ENCODE results near the gene PLAAT4. TPM values are rescaled to one million over a fixed set of nuclear protein-coding genes. Genes with fewer than 3 reads are reported as not detected.
A peak's percentile ranks its signal among the peaks of the same experiment; 100 is the strongest.

The PLAAT4 gene
- total and polyA plus RNA-seq, 10 of the 15 experiments (the other 5 are each of a cell fraction or from before 2014, with no cell fraction given), result 6.0 to 34.3 (median 12.4) TPM

DNA sequence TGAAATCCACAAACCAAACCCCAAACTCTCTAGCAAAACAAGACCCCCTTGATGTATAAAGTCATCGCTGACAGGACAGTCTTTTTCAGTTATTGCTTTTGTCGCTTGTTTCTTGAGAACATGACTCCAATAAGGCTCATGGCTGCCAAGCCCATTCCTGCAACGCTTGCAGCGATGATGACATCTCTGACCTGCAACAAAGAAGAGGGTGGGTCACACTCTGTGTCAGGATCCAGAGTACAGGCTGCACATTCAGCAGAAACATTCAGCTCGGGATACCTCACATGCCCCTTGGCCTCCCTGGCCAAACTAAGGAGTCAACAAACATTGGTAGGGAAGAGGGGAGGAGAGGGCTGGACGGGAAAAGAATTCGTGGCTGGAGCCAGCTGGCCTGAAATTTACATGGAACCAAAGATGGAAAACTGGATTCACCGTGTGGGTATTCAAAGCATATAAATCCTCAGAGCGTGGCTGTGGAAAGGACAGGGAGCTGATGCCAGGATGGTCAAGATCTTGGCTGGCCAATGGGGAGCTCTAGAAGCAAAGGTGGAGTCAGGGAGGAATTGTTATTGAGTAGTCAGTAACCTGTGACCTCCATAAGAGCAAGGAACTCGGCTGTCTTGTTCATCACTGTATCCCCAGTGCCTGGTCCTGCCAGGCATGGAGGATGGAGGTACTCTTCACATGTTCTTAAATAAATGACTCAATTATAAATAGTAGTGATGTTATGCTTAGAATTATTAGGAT lies 38.4 kb downstream of the PLAAT4 start:
- Histone ChIP-seq H2AFZ (ENCODE audit: control insufficient read depth, low read depth, low read length) (peak overlapping the region; percentile 67), H3K79me2 (ENCODE audit: control insufficient read depth, insufficient read depth, low read length) (no peaks in the 10 kb centered on the region), H3K4me3 (no peak overlapping the region; the same call in 1 of the 2 replicates), H3K9me3 (replicated peaks; ENCODE audit: control insufficient read depth, insufficient read depth, low read length) (peaks cover 2% of the 10 kb centered on the region; the same call in 2 of the 3 replicates), H3K27me3 (replicated peaks in 1 of 2; ENCODE audit: control insufficient read depth in 2 of 2, insufficient read depth in 2 of 2, low read length in 1 of 2) (no peaks in the 10 kb centered on the region), H3K27ac (ENCODE audit: control insufficient read depth, insufficient read depth) (no peak overlapping the region), H4K20me1 (ENCODE audit: control insufficient read depth, insufficient read depth) (no peaks in the 10 kb centered on the region), H3K36me3 (ENCODE audit: control insufficient read depth in 2 of 2, insufficient read depth in 2 of 2, low read length in 1 of 2) (no peaks in the 10 kb centered on the region), H3K9ac (ENCODE audit: control insufficient read depth, insufficient read depth, low read length) (no peak overlapping the region), H3K4me1 (ENCODE audit: control insufficient read depth, insufficient read depth, low read length) (peaks cover 22% of the 10 kb centered on the region), H3K4me2 (ENCODE audit: control insufficient read depth, insufficient read depth) (peak overlapping the region; percentile 46)
- ChIA-PET SMC1A (ENCODE audit: uncharacterized antibody, unreplicated experiment) (interaction anchor here (1.0 kb wide), 1 partner anchor 95 kb away, joined by 3 read pairs; no protein-coding TSS in a partner anchor), RAD21 (ENCODE audit: unreplicated experiment) (interaction anchor here (1.5 kb wide), 1 partner anchor 38 kb away, joined by 4 read pairs; the partner anchor contains the start of gene PLAAT4), POLR2A (interaction anchor here (0.9 kb wide), 1 partner anchor 8 kb away, joined by 3 read pairs; no protein-coding TSS in a partner anchor), CTCF (interaction anchor here (1.3 kb wide), 1 partner anchor 96 kb away, joined by 3 read pairs; no protein-coding TSS in a partner anchor)
- BruUV-seq (replicated peaks), result no TSS peak
- ATAC-seq, result no peak
- in situ Hi-C loops (cut with MboI), result no loop called here
- DNase-seq (ENCODE audit: low read depth, low spot score), result no peak
- 82% methylated on average over 10 of the region's 10 CpGs for WGBS (ENCODE audit: insufficient coverage, insufficient replicate concordance, low lambda C conversion rate, missing lambda C conversion rate)
- intact Hi-C loops (cut with micrococcal nuclease; ENCODE audit: unreplicated experiment), result no loop called here
- no peak for FAIRE-seq
- TF ChIP-seq, protein P1, sequence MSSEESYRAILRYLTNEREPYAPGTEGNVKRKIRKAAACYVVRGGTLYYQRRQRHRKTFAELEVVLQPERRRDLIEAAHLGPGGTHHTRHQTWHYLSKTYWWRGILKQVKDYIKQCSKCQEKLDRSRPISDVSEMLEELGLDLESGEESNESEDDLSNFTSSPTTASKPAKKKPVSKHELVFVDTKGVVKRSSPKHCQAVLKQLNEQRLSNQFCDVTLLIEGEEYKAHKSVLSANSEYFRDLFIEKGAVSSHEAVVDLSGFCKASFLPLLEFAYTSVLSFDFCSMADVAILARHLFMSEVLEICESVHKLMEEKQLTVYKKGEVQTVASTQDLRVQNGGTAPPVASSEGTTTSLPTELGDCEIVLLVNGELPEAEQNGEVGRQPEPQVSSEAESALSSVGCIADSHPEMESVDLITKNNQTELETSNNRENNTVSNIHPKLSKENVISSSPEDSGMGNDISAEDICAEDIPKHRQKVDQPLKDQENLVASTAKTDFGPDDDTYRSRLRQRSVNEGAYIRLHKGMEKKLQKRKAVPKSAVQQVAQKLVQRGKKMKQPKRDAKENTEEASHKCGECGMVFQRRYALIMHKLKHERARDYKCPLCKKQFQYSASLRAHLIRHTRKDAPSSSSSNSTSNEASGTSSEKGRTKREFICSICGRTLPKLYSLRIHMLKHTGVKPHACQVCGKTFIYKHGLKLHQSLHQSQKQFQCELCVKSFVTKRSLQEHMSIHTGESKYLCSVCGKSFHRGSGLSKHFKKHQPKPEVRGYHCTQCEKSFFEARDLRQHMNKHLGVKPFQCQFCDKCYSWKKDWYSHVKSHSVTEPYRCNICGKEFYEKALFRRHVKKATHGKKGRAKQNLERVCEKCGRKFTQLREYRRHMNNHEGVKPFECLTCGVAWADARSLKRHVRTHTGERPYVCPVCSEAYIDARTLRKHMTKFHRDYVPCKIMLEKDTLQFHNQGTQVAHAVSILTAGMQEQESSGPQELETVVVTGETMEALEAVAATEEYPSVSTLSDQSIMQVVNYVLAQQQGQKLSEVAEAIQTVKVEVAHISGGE (CRISPR knock-in tag; IDR thresholded peaks at IDR 0.05), result no peak
- TF ChIP-seq SMAD5 (IDR thresholded peaks at IDR 0.05; ENCODE audit: low read depth), result no peak
- TF ChIP-seq, protein P2, sequence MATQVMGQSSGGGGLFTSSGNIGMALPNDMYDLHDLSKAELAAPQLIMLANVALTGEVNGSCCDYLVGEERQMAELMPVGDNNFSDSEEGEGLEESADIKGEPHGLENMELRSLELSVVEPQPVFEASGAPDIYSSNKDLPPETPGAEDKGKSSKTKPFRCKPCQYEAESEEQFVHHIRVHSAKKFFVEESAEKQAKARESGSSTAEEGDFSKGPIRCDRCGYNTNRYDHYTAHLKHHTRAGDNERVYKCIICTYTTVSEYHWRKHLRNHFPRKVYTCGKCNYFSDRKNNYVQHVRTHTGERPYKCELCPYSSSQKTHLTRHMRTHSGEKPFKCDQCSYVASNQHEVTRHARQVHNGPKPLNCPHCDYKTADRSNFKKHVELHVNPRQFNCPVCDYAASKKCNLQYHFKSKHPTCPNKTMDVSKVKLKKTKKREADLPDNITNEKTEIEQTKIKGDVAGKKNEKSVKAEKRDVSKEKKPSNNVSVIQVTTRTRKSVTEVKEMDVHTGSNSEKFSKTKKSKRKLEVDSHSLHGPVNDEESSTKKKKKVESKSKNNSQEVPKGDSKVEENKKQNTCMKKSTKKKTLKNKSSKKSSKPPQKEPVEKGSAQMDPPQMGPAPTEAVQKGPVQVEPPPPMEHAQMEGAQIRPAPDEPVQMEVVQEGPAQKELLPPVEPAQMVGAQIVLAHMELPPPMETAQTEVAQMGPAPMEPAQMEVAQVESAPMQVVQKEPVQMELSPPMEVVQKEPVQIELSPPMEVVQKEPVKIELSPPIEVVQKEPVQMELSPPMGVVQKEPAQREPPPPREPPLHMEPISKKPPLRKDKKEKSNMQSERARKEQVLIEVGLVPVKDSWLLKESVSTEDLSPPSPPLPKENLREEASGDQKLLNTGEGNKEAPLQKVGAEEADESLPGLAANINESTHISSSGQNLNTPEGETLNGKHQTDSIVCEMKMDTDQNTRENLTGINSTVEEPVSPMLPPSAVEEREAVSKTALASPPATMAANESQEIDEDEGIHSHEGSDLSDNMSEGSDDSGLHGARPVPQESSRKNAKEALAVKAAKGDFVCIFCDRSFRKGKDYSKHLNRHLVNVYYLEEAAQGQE (IDR thresholded peaks at IDR 0.05; ENCODE audit: low read depth, low read length), result no peak
- no peak for TF ChIP-seq EGR1 (IDR thresholded peaks at IDR 0.05; ENCODE audit: borderline replicate concordance in 1 of 2, low read depth in 2 of 2, low read length in 2 of 2)
- TF ChIP-seq, protein P3, sequence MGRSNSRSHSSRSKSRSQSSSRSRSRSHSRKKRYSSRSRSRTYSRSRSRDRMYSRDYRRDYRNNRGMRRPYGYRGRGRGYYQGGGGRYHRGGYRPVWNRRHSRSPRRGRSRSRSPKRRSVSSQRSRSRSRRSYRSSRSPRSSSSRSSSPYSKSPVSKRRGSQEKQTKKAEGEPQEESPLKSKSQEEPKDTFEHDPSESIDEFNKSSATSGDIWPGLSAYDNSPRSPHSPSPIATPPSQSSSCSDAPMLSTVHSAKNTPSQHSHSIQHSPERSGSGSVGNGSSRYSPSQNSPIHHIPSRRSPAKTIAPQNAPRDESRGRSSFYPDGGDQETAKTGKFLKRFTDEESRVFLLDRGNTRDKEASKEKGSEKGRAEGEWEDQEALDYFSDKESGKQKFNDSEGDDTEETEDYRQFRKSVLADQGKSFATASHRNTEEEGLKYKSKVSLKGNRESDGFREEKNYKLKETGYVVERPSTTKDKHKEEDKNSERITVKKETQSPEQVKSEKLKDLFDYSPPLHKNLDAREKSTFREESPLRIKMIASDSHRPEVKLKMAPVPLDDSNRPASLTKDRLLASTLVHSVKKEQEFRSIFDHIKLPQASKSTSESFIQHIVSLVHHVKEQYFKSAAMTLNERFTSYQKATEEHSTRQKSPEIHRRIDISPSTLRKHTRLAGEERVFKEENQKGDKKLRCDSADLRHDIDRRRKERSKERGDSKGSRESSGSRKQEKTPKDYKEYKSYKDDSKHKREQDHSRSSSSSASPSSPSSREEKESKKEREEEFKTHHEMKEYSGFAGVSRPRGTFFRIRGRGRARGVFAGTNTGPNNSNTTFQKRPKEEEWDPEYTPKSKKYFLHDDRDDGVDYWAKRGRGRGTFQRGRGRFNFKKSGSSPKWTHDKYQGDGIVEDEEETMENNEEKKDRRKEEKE (IDR thresholded peaks at IDR 0.05), result no peak
- TF ChIP-seq CHD2 (IDR thresholded peaks at IDR 0.05; ENCODE audit: borderline replicate concordance, low read depth, low read length), result no peak
- no peak for TF ChIP-seq RELA (IDR thresholded peaks at IDR 0.05; ENCODE audit: borderline replicate concordance, partially characterized antibody)
